ENCODE results near the gene ALOX5AP.
"Not testable (repeated sequence)": the region's sequence is repeated elsewhere in the genome, so short reads cannot be mapped to it uniquely, and the experiment has no call there.

Gene ALOX5AP

DNA sequence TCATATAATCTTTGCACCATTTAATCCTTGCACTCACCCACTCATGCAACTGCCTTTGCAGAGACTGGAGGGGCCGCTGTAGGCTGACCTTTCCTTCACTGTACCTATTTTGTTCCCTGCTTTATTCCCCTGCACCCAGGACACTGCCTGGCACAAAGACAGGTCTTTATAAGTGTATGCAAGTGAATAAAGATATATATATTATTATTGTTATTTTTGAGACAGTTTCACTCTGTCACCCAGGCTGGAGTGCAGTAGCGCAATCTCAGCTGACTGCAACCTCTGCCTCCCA is 3.8 kb downstream of the ALOX5AP start:
- no peak for DNase-seq

GRCh38 chr13:30739761-30740642 is 4.7 kb downstream of the ALOX5AP start:
- peak; percentile 76 for DNase-seq

DNA sequence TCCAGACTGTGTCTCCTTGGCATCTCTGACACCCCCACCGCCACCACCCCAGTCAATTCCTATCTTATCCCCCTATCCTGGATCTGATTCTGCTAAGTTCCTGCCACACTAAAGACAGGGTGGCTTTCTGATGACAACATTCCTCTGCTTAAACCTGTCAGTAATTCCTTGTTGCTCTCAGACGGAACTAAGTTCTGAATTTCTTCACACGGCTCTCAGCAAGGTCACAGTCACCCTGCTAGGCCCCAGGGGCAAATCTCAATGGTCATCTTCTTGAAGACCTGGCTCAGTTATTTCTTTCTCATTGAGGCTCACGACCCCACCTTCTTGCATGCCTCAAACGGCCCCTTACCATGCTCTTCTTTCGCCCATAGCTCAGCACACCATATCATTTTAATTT is 7.6 kb downstream of the ALOX5AP start:
- DNase-seq, result no peak

GRCh38 chr13:30743319-30744055 is 8.1 kb downstream of the ALOX5AP start:
- DNase-seq, result no peak

GRCh38 chr13:30744056-30744680 is 8.8 kb downstream of the ALOX5AP start:
- DNase-seq, result peak; percentile 91

DNA sequence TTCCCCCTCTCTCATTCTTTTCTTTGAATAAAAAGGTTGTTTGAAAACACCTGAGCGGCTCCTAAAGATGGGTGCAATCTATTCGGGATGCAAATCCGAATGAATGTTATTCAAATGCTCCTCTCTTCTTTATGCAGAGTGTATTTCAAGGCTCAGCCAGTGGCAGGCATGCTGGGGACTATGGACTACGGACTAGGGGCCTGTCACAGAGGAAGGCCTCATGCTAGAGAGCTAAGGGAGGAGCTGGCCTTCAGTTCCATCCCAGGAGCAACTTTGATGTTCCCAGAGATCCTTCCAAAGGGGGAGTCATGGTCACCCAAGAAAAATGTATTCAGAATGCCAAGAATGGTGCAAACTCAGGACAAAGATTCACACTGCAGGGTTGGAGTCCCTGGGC is 9.3 kb downstream of the ALOX5AP start:
- DNase-seq, result no peak

- no peak for DNase-seq
Measured at GRCh38 chr13:30745906-30746686, 10.8 kb downstream of the ALOX5AP start.

- DNase-seq, result no peak
Measured at GRCh38 chr13:30746791-30747190, 11.4 kb downstream of the ALOX5AP start.

- not testable (repeated sequence) for DNase-seq
Measured at GRCh38 chr13:30747845-30748244, 12.5 kb downstream of the ALOX5AP start.

GRCh38 chr13:30748717-30749116 is 13.4 kb downstream of the ALOX5AP start:
- no peak for DNase-seq

DNA sequence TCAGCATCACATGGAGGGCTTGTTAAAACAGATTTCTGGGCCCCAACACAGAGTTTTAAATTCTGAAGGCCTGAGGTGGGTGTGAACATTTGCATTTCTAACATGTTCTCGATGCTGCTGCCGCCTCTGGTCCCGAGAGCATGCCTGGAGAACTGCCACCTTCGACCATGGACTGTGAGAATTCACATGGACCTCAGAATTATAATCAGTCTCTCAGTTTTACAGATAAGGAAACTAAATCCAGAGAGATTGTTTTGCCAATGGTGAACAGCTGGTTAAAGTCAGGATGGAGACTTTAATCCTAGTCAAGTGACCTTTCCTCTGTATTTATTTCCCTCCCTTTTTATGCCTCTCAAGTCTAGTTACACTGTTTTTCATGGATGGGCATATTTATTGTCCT is 14.7 kb downstream of the ALOX5AP start:
- DNase-seq, result no peak

GRCh38 chr13:30751183-30751933 is 16.0 kb downstream of the ALOX5AP start:
- DNase-seq, result no peak

DNA sequence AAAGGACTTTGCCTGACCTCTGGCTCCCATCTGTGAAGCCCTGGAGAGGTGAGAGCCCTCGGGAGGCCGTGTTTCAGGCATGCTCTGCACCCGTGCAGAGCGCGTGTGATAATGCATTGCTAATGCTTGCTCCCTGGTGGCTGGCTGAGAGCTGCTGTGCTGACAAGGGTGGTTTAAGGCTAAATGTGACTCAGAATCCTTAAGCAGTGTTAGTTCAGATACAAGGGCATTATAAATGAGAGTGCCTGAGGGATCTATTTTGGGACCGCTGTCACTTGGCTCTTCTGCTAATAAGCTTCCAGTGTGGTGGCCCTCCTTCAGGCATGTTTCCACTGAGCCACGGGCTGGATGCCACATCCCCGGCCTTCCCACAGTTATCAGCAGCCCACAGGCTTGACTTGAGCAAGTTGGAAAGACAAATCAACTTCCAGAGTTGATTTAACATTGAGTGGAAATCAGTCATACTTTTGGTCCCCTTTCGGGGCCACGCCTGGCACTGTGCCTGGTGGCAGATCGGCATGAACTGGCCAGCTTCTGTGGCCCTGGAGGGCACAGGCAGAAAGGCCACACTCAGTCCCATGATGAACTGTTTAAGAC is 17.0 kb downstream of the ALOX5AP start:
- DNase-seq, result no peak

- no peak for DNase-seq
Measured at GRCh38 chr13:30753030-30753616, 17.8 kb downstream of the ALOX5AP start.

DNA sequence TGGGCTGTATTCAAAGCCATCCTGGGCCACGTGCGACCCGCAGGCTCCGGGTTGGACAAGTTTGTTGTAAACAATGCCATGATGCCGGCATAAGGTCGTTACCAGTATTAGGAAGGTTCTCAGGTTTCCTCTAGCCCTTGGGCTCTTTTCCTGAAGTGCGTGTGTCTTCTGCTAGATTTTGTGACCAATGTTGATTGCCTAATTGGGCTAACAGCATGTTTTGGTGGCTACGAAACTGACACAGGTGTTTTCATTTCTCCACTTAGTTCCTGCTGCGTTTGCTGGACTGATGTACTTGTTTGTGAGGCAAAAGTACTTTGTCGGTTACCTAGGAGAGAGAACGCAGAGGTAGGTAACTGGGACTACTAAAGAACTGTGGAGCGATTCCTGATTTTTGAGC is 20.3 kb downstream of the ALOX5AP start:
- DNase-seq, result no peak

- no peak for DNase-seq
Measured at GRCh38 chr13:30757026-30757742, 21.8 kb downstream of the ALOX5AP start.

DNA sequence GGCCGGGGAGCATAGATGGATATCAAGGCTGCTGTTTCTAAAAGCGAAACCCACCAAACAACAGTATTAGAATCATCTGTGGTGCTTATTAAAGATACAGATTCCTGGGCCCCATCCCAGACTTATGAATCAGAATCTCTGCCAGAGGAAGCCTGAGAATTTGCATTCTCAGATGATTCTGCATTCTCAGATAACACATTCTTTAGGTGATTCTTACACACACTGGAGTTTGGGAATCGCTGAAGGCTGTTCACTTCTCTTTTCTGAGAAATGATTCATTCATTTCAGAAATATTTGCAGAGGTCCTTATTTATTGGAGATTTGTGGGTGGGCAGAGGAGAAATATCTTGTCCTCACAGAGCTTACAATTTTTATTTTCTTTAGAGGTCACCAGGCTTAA is 24.4 kb downstream of the ALOX5AP start:
- DNase-seq, result no peak

DNA sequence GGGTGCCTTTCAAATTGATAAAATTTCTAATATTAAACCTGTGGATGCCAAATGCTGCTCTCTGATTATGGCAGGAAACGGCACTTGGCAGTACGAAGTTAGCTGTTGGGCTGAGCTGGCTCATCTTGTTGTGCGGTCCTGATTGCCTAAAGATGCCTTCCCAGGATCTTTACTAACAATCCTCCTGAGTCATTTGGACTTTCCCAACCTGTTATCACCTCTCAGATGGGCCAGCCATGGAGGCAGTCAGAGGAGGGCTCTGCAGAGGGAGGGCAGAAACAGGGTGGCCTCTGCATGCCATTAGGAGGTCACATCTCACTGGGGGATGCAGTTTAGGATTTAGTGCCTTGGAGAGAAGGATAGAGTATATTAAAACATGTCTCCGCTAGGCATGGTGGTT is 27.3 kb downstream of the ALOX5AP start:
- no peak for DNase-seq

DNA sequence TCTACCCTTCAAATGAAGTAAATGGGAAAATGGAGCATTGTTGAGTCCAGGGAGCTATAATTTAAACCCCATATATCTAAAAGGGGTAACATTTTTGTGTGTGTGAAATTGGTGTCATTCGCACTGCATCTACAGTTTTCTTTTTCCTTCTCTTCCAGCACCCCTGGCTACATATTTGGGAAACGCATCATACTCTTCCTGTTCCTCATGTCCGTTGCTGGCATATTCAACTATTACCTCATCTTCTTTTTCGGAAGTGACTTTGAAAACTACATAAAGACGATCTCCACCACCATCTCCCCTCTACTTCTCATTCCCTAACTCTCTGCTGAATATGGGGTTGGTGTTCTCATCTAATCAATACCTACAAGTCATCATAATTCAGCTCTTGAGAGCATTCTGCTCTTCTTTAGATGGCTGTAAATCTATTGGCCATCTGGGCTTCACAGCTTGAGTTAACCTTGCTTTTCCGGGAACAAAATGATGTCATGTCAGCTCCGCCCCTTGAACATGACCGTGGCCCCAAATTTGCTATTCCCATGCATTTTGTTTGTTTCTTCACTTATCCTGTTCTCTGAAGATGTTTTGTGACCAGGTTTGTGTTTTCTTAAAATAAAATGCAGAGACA is 28.6 kb downstream of the ALOX5AP start:
- DNase-seq, result no peak

GRCh38 chr13:30766231-30766630 is 30.9 kb downstream of the ALOX5AP start:
- DNase-seq, result no peak

Measured in stimulated activated CD4-positive, alpha-beta T cell treated with anti-CD3 and anti-CD28 coated beads, Interleukin-1b, Interleukin-23, amount 100 ng/mL, for 48 hours (primary cell).